ENCODE results near the gene FANK1.

DNA sequence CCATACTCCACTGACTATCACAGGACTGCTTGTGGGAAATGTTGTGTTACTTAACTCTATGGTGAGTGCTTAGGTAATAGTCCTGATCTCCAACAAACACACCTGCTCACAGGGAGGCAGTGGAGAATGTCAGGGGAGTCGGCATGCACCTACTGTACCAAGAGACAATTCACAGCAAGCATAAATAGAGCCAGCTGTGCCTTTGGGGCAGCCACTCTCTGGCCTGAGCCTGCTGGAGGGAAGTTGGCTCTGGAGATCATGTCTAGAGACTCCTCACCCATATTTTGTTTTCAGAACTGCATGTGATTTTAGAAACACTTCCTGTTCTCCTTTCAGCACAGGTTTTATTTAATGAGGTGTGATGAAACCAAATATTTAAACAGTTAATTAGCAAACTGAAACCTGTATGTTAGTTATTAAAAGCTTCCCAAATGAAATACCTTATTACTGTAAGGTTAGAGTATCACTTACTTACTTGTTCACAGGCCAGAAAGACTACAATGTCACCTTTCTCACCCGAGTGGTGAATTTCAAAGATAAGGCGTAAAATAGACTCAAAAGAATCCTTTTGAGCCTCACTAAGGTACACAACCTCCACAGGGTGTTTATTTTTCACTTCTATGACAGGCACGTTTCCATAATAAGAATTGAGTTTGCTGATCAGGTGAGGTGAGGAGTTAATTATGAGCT, 37.1 kb upstream of the FANK1 start:
- no peak for TF ChIP-seq EZH2 (IDR thresholded peaks at IDR 0.05; ENCODE audit: insufficient read depth, poor library complexity, severe bottlenecking)
- no peak for TF ChIP-seq EZH2phosphoT487 (IDR thresholded peaks at IDR 0.05; ENCODE audit: insufficient read depth, low read depth)
